Stimulated activated CD8-positive, alpha-beta memory T cell treated with anti-CD3 and anti-CD28 coated beads, Interleukin-7, amount 100 ng/mL, for 4 hours (primary cell): Measurements from ENCODE around the gene WIPI1.

ENCODE experiments used
- DNase-seq, 2 donors: peaks; one replicate each; pipeline ENCODE4 v3.0.0-alpha.2; 2020; ENCODE audit warnings: low read depth in 2 of 2

Gene WIPI1

DNA sequence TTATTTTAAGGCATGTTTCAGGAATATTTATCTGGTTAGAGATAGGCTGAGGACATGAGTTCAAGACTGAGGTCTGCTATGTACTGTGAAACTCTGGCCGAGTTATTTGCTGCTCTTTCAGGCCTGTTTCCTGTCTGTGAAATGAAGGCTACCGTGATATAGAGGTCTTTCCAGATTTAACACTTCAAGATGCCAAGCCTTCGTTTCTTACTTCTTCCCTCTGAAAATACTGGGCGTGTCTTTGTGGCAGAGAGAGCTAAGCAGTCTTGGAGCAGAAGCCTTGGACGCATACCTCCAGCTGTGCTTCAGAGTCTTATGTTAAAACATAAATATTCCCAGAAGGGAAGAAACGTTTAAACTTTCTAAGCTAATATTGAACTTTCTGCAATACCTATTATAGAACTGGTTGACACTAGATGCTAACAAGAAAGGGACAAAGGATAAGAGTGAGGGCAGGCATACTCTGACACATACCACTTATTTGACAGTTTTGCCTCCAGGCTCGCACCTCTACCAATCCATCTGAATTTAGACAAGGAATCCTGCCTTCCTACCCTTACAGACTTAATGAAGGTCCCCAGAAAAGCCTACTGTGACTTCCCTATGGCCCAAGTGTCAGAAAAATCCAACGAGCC is 17.5 kb downstream of the WIPI1 start:
- no peak for DNase-seq

DNA sequence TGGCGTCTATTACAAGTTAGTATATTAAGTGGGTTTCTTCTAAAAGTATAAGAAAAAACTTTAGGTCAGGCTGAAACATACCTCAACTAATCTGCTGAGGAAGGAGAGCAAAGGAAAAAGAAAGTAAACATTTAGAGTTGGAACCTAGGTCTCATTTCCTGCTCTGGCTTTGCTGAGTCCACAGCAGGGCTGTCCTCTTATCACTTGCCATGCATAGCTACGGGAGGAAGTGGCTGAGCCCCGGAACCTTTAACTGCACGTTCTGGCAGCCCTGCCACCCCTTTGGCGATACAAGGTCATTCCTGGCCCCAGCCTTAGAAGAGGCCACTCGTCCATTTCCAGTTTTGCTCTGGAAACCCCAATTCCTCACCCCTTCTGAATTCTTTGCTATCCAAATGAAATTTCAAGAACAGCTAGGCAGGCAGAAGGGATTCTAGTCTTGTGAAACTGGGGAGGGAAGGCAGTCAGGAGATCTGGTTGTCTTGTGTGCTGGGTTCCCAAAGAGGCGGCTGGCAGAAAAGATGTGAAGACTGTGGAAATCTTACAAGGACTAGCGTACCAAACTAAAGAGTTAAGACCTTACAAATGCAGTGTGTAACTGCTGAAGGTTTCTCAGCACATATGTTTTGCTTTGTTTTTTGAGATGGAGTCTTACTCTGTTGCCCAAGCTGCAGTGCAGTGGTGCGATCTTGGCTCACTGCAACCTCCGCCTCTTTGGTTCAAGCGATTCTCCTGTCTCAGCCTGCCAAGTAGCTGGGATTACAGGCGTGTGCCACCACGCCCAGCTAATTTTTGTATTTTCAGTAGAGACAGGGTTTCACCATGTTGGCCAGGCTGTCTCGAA is 19.1 kb downstream of the WIPI1 start:
- DNase-seq: peak in 1 of 2 donors; percentile 27

DNA sequence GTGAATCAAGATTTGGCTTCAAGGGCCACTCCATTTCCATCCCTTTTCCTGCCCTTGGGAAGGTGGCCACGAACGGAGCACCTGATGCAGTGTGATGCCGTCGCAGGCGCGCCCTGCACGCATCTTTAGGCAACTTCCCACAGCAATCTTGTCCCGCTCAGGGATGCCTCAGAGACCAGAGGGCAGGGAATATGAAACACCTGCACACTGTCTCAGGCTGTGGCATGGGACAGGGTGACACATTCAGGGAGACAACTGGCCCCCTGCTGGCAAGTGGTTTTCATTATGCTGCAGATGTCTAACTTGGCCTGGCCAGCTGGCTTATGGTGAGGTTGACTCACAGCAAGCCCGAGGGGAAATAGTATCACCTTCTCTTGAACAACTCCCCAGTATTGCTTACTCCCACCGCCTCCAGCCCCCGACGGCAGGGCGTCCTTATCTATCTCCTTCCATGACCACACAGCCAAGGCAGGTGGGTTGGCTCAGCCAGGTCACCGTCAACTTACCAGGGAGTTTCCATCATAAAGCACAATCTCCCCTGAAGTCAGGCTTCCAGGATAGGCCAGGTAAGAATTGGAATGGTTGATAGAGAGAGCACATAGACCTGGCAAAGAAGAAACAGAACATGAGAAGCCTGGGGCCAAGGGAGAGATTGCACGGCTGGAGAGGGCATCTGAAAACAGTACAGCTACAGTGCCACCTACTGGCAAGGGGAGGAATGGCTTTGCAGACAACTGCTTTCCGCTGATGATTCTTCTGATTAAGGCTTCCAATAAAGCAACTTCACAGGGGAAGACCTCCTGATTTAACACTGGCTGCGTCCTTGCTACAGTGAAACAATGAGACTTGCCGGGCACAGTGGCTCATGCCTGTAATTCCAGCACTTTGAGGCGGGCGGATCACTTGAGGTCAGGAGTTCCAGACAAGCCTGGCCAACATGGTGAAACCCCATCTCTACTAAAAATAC is 21.1 kb downstream of the WIPI1 start:
- peak; percentile 66 to 74 for DNase-seq

DNA sequence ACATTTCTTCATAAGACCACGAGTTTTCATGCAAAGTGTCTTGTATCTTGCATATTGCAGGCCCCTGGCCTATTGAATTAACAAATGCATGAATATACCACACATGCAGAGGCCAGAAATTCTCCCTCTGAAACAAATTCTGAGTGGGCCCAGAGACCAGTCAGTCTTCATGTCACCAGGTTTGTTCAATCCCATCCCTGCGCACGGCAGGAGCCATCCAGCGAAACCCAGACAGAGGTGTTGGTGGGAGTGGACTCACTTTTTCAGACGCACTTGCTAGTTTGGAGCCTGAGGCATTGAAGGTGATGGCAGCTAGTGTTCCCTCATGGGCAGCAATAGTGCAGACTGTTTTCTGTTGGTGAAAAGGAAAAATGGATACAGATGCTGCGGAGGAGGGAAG is 21.9 kb downstream of the WIPI1 start:
- no peak for DNase-seq

DNA sequence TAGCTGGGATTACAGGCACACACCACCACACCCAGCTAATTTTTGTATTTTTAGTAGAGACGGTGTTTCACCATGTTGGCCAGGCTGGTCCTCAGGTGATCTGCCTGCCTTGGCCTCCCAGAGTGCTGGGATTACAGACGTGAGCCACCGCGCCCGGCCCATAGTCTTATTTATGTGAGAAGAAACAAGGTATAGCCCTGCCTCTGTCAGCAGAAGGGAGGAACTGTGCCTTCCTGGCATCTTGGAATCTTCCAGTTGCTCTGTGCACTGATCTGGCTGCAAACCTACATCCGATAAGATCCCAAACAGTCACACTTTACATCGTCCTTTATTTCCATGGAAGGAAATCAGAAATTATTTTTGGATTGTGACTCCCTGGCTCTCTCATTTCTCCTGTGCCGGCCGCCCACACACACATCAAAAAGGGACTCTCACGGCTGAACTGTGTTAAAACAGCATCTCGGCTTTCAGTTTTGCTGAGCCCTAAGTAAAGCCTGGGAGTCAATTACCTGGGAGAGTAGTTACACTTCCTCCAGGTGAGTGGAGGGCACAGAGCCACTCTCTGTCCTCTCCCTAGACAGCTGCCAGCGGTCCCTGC is 23.3 kb downstream of the WIPI1 start:
- no peak for DNase-seq

DNA sequence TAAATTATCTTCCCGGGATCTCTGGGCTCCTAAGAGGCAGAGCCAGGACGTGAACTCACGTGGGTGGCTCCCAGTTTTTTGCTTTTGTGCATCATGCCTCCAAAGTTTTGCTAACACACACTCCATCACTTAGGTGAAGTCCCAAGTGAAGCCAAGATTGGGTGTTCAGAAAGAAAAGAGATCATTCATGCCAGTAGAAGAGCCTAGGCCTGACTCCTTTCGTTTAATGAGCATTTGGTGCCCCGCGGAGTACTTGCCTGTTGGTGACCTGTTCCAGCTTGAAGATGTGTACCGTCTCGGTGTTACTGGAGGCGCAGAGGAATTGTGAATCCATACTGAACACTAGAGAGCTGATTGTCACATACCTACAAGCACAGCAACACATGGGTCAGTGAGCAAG is 24.1 kb downstream of the WIPI1 start:
- no peak for DNase-seq

DNA sequence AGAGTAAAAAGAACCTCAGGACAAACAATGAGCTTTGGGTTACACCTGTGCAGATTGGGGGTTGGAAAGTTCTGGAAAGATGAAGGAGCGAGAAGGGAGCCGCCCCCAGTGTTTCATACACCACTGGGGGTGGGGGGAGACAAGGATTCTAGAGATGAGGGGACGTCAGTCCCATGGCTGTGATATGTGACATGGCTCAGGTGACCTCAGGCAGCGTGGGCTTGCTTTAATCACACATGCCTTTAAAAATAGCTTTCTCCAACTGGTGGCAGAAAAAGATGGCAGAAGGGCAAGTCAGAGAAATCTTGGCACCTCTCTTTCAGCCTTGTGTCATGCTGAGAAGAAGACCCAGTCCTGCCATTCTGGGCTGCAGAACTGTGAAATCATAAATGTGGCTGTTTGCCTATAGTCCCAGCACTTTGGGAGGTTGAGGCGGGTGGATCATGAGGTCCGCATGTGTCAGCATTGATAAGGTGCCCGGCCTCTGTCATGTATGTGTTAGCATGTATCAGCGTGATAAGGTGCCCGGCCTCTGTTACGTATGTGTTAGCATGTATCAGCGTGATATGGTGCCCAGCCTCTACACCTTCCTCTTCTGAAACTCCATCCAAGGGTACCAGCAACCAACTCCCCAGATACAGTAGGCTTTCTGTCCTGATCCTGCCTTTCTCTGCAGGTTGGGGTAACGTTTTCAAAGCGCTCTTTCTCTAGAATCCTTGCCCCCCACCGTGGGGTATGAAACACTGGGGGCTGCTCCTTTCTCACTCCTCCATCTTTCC is 25.0 kb downstream of the WIPI1 start:
- no peak for DNase-seq

DNA sequence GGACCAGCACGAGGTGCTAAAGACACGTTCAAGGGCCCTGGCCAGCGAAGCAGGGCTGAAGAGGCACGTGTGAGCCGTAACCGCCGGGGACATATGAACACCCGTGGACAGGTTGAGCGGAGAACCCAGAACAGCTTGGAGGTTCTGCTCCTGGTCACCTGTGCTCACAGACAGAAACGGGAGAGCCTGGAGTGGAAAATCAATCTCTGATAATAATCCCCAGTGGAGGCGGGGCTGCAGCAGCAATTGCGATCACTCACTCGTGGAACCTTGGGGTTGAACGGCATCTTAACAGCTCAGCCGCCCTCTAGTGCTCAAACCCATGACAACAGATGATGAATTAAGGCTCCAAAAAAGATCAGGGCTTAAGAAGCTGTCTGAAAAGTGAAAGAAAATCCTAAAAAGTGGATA is 25.6 kb downstream of the WIPI1 start:
- DNase-seq: peak in 1 of 2 donors; percentile 15

DNA sequence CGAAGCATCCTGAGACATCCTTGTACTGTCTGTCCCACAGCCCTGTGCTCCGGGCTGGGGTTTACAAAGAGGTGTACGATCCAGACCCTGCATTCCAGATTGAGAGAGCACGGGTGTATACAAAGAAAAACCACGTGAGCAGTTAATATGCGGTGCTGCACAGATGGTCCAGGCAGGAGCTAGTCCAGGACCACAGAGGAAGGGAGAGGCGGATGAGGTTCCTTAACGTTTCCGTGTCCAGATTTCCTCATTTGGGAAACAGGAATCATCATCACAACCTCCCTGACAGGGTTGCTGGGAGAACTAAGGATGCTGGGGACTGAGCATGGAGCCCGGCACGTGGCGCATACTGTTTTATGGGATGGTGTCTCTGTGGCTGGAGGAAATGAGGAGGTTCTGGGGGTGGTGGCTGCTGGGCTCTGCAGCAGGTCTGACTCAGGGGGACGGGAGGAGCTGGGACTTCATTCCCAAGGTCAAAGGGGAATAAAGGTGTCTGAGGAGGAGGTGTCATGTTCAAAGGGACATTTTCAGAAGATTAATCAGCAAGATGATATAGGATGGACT is 26.2 kb downstream of the WIPI1 start:
- no peak for DNase-seq

DNA sequence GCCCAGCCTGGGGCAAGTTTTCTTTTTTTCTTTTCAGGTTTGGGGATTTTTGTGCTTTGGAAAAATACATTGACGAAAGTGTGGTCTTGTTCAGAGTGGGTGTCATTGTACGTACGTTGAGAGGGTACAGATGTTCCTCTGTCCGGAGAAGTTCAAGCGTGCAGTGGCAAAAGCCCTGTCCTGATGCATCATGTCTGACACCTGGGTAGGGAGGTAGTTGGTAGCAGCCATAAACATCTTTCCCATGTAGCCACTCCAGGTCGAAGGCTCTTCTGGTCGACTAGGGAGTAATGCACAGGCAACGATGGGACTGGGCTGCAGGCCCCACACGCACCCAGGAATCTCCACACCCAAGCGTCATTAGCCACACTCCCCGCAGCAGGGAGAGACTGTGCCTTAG is 27.4 kb downstream of the WIPI1 start:
- no peak for DNase-seq

DNA sequence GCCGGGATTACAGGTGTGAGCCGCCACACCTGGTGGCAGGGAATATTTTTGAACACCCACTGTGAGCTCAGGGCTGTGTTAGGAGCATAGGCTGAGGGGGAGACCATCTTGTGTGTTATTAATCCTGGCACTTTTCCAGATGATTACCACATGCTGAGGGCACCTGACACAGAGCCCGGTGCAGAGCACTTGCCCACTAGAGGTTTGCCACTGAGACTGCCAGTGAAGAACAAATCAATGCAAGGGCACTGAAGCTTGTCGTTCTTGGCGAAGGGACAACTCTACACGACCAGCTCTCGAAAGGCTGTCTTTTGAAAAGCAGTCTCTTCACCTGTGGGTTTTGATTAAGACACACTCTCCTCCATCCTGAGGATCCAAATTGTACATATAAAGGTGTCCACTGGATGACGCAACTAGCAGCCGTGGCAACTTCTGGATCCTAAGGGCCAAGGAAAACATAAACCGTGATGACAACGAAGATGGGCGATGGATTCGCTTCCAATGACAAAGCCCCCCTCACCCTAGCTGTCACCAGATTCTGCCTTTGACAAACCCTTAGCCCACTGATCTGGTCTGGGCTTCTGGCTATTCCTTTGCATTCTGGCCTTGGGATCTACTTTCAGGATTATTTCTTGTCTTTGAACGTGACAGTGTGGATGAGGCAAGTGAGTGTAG is 28.7 kb downstream of the WIPI1 start:
- no peak for DNase-seq

DNA sequence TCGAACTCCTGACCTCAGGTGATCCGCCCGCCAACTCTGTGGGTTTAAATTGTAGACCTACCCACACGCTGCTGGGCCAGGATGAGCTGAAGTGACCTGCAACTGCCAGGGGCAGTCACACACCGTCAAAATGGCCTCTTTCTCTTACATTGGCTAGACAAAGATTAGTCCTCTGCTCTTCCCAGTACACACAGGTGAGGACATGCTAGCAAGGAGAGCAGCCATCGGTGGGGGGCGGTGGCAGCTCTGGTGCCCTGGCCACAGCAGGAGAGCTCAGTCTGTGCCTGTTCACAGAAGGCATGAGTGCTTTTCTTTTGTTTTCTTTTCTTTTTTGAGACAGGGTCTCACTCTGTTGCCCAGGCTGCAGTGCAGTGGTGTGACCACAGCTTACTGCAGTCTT is 29.7 kb downstream of the WIPI1 start:
- no peak for DNase-seq

DNA sequence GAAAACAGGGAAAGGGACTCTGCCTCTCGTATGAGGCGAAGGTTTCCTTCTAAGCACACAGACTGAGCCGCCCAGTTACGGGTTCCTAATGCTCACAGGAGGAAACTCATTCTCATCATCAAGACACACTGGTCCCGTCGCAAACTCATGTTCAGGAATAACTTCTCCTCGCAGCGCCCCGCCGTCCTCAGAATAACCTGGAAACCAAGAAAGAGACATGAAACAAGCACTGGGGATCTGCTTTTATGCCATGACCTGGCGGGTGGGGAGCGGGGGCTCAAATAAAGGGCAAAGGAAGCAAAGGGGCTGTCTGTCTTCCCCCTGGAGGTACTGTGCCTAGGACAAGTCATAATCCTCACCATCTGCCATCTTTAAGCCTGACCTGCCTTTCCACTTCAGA is 31.3 kb downstream of the WIPI1 start:
- no peak for DNase-seq

DNA sequence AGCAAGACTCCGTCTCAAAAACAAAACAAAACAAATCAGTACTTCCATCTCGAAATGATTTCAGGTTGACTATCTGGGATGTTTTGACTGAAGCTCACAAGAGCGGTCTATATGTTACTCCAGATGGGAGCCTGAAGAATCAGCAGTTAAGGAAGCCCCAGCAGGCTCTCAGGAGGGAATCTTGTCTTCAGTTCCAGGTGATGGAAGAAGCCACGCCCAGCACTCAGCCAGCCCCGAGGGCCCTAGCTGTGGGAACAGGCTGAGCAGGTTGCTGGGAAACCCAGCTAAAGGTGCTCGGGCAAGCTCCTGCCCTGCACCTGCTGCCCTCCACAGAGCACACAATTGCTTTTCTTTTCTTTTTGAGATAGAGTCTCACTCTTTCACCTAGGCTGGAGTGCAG is 32.4 kb downstream of the WIPI1 start:
- DNase-seq: no peak

DNA sequence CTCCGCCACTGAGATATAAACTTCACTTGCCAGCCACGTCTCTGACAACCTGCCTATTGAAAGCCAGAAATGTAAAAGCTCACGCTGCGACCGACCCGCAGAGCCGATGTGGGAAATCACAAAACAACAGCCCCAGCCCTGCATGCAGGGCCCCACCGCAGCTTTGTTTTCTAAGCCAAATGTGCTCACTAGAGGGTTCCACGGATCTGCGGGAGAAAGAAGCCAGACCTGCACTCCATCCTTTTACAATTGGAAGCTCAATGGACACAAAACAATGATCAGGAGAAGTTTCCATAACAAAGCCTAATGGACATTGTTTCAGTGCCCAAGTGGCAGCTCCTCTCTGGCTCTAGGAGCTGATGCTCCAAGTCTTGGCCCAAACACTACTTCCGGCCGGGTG is 33.1 kb downstream of the WIPI1 start:
- no peak for DNase-seq

DNA sequence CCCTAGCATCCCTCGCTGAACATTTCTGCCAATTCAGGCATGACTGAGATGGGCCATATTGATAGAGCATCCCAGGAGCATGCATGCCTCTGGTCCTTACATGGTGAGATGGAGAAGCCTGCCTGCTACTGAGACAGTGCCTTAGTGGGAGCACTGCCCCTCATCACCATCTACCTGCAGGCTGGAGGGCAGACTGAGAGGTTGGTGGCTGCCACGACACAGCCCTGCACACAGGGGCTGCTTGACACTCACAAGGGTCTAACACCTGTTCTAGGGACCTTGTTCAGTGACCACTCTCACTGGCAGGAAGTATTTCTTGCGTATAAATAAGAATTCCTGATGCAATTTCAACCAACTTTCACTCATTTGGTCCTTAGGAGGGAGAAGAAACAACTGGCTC is 34.0 kb downstream of the WIPI1 start:
- DNase-seq: no peak

DNA sequence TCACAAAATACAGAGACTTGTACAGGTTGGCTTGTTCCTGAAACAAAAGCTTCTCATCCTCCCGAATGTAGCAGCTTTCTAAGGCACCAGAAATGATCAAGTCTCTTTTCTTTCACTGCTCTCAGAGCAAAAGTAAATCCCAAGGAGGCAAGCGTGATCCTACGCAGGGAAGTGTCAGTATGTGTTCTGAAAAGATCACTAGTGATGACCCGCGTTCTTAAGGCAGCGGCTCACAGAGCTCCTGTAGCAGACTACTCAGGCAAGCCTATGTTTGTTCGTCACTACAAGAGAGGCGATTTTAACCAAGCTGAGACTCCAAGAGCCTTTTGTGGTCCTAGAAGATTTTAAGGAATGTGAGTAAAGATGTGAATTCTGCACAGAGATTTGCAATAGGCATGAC is 34.5 kb downstream of the WIPI1 start:
- no peak for DNase-seq

DNA sequence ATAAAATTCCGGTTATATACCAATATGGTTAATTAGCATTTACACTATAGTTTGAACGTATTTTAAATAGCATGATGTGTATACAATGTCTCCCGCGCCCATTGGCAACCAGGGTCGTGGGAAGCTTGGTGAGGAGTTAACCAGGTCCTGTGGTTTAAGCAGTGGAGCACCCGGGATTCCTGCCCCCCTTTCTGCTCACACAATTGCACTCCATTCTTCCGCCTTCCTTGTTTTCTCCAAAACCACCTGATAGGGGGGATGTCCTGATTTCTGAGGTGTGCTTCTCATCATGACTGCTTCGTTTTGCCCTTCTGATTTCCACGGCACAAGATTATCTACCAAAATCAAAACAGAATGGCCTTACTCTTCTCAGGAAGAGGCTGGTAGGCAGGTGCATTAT is 35.8 kb downstream of the WIPI1 start:
- no peak for DNase-seq

DNA sequence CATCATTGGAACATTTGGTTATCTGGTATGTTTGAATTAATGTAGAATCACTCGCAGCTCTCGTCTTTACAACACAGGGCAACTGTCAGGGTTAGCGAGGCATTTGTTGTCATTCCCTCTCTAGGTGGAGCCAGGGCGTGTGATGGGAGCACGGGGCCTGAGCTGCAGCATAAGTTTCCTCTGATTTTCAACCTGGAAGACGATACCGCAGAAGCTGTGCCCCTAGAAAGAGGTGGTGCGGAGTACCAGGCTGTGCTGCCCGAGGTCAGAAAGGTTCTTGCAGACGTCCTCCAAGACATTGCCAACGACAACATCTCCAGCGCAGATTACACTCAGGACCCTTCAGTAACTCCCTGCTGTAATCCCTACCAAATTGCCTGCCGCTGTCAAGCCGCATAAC is 37.2 kb downstream of the WIPI1 start:
- DNase-seq: no peak

DNA sequence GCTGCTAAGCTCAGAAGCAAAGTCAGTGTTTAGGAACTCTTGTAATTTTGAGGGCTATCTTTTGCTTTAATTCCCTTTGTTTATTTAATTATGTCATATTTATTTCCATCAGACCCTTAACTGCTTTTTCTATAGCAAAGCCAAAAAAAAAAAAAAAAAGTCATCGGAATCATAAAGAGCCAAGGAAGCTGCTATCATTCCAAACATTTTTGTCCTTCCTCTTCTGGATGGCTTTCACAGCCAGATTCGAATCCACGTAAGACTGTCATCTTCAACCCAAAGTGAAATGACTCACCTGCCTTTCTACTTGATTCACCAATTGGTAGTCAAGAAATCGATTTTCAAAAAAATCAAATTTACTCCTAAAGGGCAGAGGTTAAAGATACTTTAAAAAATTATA is 38.4 kb downstream of the WIPI1 start:
- no peak for DNase-seq
